Astrocyte (in vitro differentiated cells and primary cell): ENCODE data around the gene SSR4. TPM values are rescaled to one million over a fixed set of nuclear protein-coding genes. Genes with fewer than 3 reads are reported as not detected.

Experiments
- DNase-seq: peaks from one replicate; pipeline ENCODE4 v3.0.0-alpha.2; 2010; ENCODE audit warnings: low read depth
- FAIRE-seq: peaks from 2 replicates; lab custom pipeline; 2011; peaks lifted over from hg19 to GRCh38; lab: Jason Lieb, UNC
- H2AFZ ChIP-seq: 2 replicates; pipeline ENCODE4 v1.6.0; 2012; ENCODE audit warnings: low read depth, low read length, inconsistent platforms
- H3K27ac ChIP-seq: 2 replicates; pipeline ENCODE4 v1.5.1; 2011; ENCODE audit warnings: low read depth, low read length, inconsistent platforms
- H3K27me3 ChIP-seq: 2 replicates; pipeline ENCODE4 v1.6.0; 2011; ENCODE audit warnings: low read length, inconsistent platforms; ENCODE audit not compliant: insufficient read depth
- H3K36me3 ChIP-seq: 2 replicates; pipeline ENCODE4 v1.5.1; 2011; ENCODE audit warnings: low read length, inconsistent platforms; ENCODE audit not compliant: insufficient read depth
- H3K4me1 ChIP-seq: 2 replicates; pipeline ENCODE4 v1.5.1; 2011; ENCODE audit warnings: low read length, inconsistent platforms; ENCODE audit not compliant: insufficient read depth
- H3K4me2 ChIP-seq: 2 replicates; pipeline ENCODE4 v1.6.0; 2012; ENCODE audit warnings: low read length, inconsistent platforms
- H3K4me3 ChIP-seq: 2 replicates; pipeline ENCODE4 v1.5.1; 2011; ENCODE audit warnings: low read depth, mild to moderate bottlenecking, low read length, inconsistent platforms; ENCODE audit not compliant: insufficient read depth
- H3K79me2 ChIP-seq: 2 replicates; pipeline ENCODE4 v1.6.0; 2012; ENCODE audit warnings: mild to moderate bottlenecking, low read length, inconsistent platforms; ENCODE audit not compliant: insufficient read depth
- H3K9ac ChIP-seq: 2 replicates; pipeline ENCODE4 v1.6.0; 2012; ENCODE audit warnings: mild to moderate bottlenecking, low read length, inconsistent platforms
- H3K9me3 ChIP-seq: 2 replicates; pipeline ENCODE4 v1.5.1; 2012; ENCODE audit warnings: low read depth, mild to moderate bottlenecking, low read length, inconsistent platforms; ENCODE audit not compliant: insufficient read depth
- H4K20me1 ChIP-seq: 2 replicates; pipeline ENCODE4 v1.6.0; 2012; ENCODE audit warnings: low read length, inconsistent platforms; ENCODE audit not compliant: insufficient read depth
- H3K27ac Mint-ChIP-seq: one replicate; pipeline ENCODE4 v1.8.0; 2021; ENCODE audit warnings: mild to moderate bottlenecking, mixed read lengths; ENCODE audit not compliant: unreplicated experiment
- H3K27me3 Mint-ChIP-seq: one replicate; pipeline ENCODE4 v1.8.0; 2021; ENCODE audit warnings: low read depth, mixed read lengths; ENCODE audit not compliant: unreplicated experiment
- H3K36me3 Mint-ChIP-seq: one replicate; pipeline ENCODE4 v1.8.0; 2021; ENCODE audit warnings: low read depth, mixed read lengths; ENCODE audit not compliant: unreplicated experiment
- H3K4me1 Mint-ChIP-seq: one replicate; pipeline ENCODE4 v1.8.0; 2021; ENCODE audit warnings: low read depth, mixed read lengths; ENCODE audit not compliant: unreplicated experiment
- H3K4me3 Mint-ChIP-seq: one replicate; pipeline ENCODE4 v1.8.0; 2021; ENCODE audit warnings: mild to moderate bottlenecking, moderate library complexity, mixed read lengths; ENCODE audit not compliant: unreplicated experiment
- H3K9me3 Mint-ChIP-seq: one replicate; pipeline ENCODE4 v1.8.0; 2021; ENCODE audit warnings: mild to moderate bottlenecking, mixed read lengths; ENCODE audit not compliant: unreplicated experiment
- EZH2 ChIP-seq: IDR thresholded peaks from 2 replicates; pipeline ENCODE4 v1.6.1; 2012; ENCODE audit warnings: mild to moderate bottlenecking, low read length, inconsistent platforms; ENCODE audit not compliant: insufficient read depth
- total RNA-seq: library from RNA; stranded (reverse); gene quantifications from 2 replicates; pipeline ENCODE4 v1.2.1, GENCODE V29; 2021
- TF ChIP-seq, protein P1 (sequence below): IDR thresholded peaks from 2 replicates; pipeline ENCODE4 v1.5.1; 2011; ENCODE audit warnings: low read depth, mild to moderate bottlenecking, inconsistent platforms, low read length, moderate library complexity; ENCODE audit not compliant: insufficient read depth

The SSR4 gene
- total RNA-seq, 1 donor from 2014 or later, result 252 TPM

DNA sequence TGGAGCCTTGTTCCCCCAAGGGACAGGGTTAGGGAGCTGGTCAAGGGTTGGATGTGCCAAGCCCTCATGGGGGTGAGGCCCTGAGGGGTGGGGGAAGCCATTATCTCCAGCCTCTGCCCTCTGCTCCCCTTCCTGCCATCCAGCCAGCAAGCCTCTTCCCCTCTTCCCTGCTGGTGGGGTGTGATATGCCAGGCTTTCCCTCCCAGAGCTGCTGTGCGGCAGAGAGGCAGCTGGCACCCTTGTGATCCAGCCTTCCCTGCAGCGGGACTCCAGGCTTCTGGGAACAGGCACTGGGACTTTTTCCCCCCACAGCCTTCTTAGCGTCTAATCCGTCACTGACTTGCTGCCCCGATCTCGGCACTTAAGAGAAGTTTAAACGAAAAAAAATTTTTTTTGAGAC, 6.3 kb downstream of the SSR4 start:
- no peak overlapping the region for H3K27ac Mint-ChIP-seq
- H3K9me3 Mint-ChIP-seq, result no peaks in the 10 kb centered on the region
- no peak overlapping the region for H3K4me3 Mint-ChIP-seq
- H3K4me2 ChIP-seq, result no peak overlapping the region
- no peak overlapping the region for H3K4me3 ChIP-seq
- no peak for TF ChIP-seq EZH2
- TF ChIP-seq, protein P1, sequence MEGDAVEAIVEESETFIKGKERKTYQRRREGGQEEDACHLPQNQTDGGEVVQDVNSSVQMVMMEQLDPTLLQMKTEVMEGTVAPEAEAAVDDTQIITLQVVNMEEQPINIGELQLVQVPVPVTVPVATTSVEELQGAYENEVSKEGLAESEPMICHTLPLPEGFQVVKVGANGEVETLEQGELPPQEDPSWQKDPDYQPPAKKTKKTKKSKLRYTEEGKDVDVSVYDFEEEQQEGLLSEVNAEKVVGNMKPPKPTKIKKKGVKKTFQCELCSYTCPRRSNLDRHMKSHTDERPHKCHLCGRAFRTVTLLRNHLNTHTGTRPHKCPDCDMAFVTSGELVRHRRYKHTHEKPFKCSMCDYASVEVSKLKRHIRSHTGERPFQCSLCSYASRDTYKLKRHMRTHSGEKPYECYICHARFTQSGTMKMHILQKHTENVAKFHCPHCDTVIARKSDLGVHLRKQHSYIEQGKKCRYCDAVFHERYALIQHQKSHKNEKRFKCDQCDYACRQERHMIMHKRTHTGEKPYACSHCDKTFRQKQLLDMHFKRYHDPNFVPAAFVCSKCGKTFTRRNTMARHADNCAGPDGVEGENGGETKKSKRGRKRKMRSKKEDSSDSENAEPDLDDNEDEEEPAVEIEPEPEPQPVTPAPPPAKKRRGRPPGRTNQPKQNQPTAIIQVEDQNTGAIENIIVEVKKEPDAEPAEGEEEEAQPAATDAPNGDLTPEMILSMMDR, result no peak
- peaks cover 5% of the 10 kb centered on the region for H3K4me1 Mint-ChIP-seq
- no peaks in the 10 kb centered on the region for H3K36me3 Mint-ChIP-seq
- no peak overlapping the region for H2AFZ ChIP-seq
- no peaks in the 10 kb centered on the region for H3K9me3 ChIP-seq
- no peak overlapping the region for H3K9ac ChIP-seq
- FAIRE-seq, result no peak
- H3K4me1 ChIP-seq, result peaks cover 1% of the 10 kb centered on the region
- H3K27me3 Mint-ChIP-seq, result no peaks in the 10 kb centered on the region
- H3K79me2 ChIP-seq, result peaks cover 20% of the 10 kb centered on the region
- H3K36me3 ChIP-seq, result peaks cover 2% of the 10 kb centered on the region
- no peak overlapping the region for H3K27ac ChIP-seq
- H3K27me3 ChIP-seq, result no peaks in the 10 kb centered on the region
- H4K20me1 ChIP-seq, result peaks cover 18% of the 10 kb centered on the region
- DNase-seq, result no peak

- Histone ChIP-seq H3K27me3 (no peaks in the 10 kb centered on the region), H3K4me3 (no peak overlapping the region), H3K4me1 (no peaks in the 10 kb centered on the region), H3K27ac (no peak overlapping the region), H3K9ac (no peak overlapping the region), H3K36me3 (peaks cover 2% of the 10 kb centered on the region), H3K4me2 (no peak overlapping the region), H4K20me1 (peaks cover 9% of the 10 kb centered on the region), H3K79me2 (peaks cover 11% of the 10 kb centered on the region), H2AFZ (no peak overlapping the region), H3K9me3 (no peaks in the 10 kb centered on the region)
- Mint-ChIP-seq H3K27me3 (no peaks in the 10 kb centered on the region), H3K9me3 (no peaks in the 10 kb centered on the region), H3K36me3 (no peaks in the 10 kb centered on the region), H3K4me3 (no peak overlapping the region), H3K4me1 (no peaks in the 10 kb centered on the region), H3K27ac (no peak overlapping the region)
- TF ChIP-seq, protein P1, result no peak
- no peak for TF ChIP-seq EZH2
- FAIRE-seq (no peak), DNase-seq (no peak)
Measured at GRCh38 chrX:153801669-153802068, 7.2 kb downstream of the SSR4 start.

GRCh38 chrX:153802513-153803045, 8.1 kb downstream of the SSR4 start:
- Mint-ChIP-seq H3K27ac (no peak overlapping the region), H3K4me3 (no peak overlapping the region)

More at GRCh38 chrX:153802513-153803045, 8.1 kb downstream of the SSR4 start:
- DNase-seq, result no peak
- Histone ChIP-seq H2AFZ (no peak overlapping the region), H3K4me3 (no peak overlapping the region), H3K4me1 (no peaks in the 10 kb centered on the region), H3K9ac (no peak overlapping the region), H4K20me1 (peaks cover under 1% of the 10 kb centered on the region), H3K4me2 (no peak overlapping the region), H3K27me3 (no peaks in the 10 kb centered on the region), H3K36me3 (peaks cover 2% of the 10 kb centered on the region), H3K9me3 (no peaks in the 10 kb centered on the region), H3K79me2 (peaks cover 2% of the 10 kb centered on the region), H3K27ac (no peak overlapping the region)
- H3K4me1 Mint-ChIP-seq, result no peaks in the 10 kb centered on the region
- no peaks in the 10 kb centered on the region for H3K36me3 Mint-ChIP-seq
- H3K9me3 Mint-ChIP-seq, result no peaks in the 10 kb centered on the region
- no peaks in the 10 kb centered on the region for H3K27me3 Mint-ChIP-seq
- no peak for TF ChIP-seq EZH2
- TF ChIP-seq, protein P1, result no peak
- FAIRE-seq, result no peak
